CD4-positive, alpha-beta T cell treated with Interleukin-17A for 1 hour (primary cell): ENCODE measurements around the gene PLA2G12A.

Experiments
- DNase-seq: peaks from one replicate; pipeline ENCODE4 v3.0.0-alpha.2; 2020

PLA2G12A gene

GRCh38 chr4:109675843-109676242 is 54.0 kb downstream of the PLA2G12A start:
- no peak for DNase-seq

GRCh38 chr4:109675181-109675580 is 54.7 kb downstream of the PLA2G12A start:
- DNase-seq: no peak

- no peak for DNase-seq
Measured at GRCh38 chr4:109673303-109673702, 56.6 kb downstream of the PLA2G12A start.

GRCh38 chr4:109672169-109672930 is 57.5 kb downstream of the PLA2G12A start:
- no peak for DNase-seq

- no peak for DNase-seq
Measured at GRCh38 chr4:109671350-109671749, 58.5 kb downstream of the PLA2G12A start.

- no peak for DNase-seq
Measured at GRCh38 chr4:109665783-109666485, 63.9 kb downstream of the PLA2G12A start.

- no peak for DNase-seq
Measured at GRCh38 chr4:109662771-109663170, 67.1 kb downstream of the PLA2G12A start.

- DNase-seq: no peak
Measured at GRCh38 chr4:109662116-109662515, 67.8 kb downstream of the PLA2G12A start.
